ENCODE data around the gene TLL1. TPM values are rescaled to one million over a fixed set of nuclear protein-coding genes. Genes with fewer than 3 reads are reported as not detected.

TLL1 gene
- total RNA-seq, 1 experiment from 2014 or later, result 0.37 TPM

DNA sequence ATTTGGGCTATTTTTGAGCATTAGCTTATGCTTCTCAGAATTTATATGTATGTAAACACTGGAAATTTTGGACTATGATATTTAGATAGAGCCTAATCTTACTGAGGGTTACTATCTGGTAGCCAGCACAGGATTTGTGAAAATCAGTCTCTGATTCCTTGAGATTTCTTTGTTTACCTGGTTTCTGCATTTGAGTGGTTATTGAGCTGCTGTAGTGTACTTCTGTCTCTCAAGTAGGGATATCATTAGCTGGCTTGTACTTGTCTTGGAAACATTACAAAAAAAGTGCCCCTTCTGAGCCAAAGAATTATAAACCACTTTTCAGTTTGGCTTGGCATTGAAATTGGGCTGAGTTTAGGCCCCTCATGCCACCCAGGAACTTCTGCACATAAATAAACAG lies 49.7 kb downstream of the TLL1 start:
- Histone ChIP-seq H2AFZ (ENCODE audit: low read depth, low read length, poor library complexity, severe bottlenecking) (no peak overlapping the region), H3K4me2 (ENCODE audit: low read length) (no peak overlapping the region), H3K4me3 (replicated peaks in 1 of 2; ENCODE audit: low read depth in 1 of 2, low read length in 2 of 2) (no peak overlapping the region), H3K9ac (ENCODE audit: low read length) (no peak overlapping the region), H3K79me2 (ENCODE audit: insufficient read depth, low read length) (no peaks in the 10 kb centered on the region), H3K27me3 (ENCODE audit: insufficient read depth, low read length) (no peaks in the 10 kb centered on the region), H3K9me3 (ENCODE audit: control insufficient read depth in 1 of 2, insufficient read depth in 1 of 2, low read depth in 1 of 2, low read length in 2 of 2) (no peaks in the 10 kb centered on the region), H3K36me3 (ENCODE audit: control insufficient read depth in 1 of 2, insufficient read depth in 2 of 2, low read length in 2 of 2) (no peaks in the 10 kb centered on the region), H3K9me2 (ENCODE audit: insufficient read depth) (no peaks in the 10 kb centered on the region), H4K20me1 (ENCODE audit: insufficient read depth) (no peaks in the 10 kb centered on the region), H3K4me1 (ENCODE audit: control insufficient read depth in 1 of 2, insufficient read depth in 2 of 2, low read length in 2 of 2) (no peaks in the 10 kb centered on the region), H3K27ac (ENCODE audit: low read depth, low read length) (no peak overlapping the region)
- TF ChIP-seq CBX3 (IDR thresholded peaks at IDR 0.05; ENCODE audit: low read depth) (no peak), ZFX (IDR thresholded peaks at IDR 0.05) (no peak), SP1 (IDR thresholded peaks at IDR 0.05; ENCODE audit: low read depth) (no peak), ATF3 (IDR thresholded peaks at IDR 0.05) (no peak), CTCF (IDR thresholded peaks at IDR 0.05 in 2 of 3, conservative IDR thresholded peaks at IDR 0.05 in 1 of 3; ENCODE audit: borderline replicate concordance in 1 of 3, insufficient read depth in 1 of 3, low read depth in 2 of 3, low read length in 2 of 3) (no peak), FOSL1 (IDR thresholded peaks at IDR 0.05; ENCODE audit: low read depth) (no peak), YY1 (IDR thresholded peaks at IDR 0.05; ENCODE audit: extremely low read depth, insufficient replicate concordance, low read depth, low read length) (no peak), RAD21 (IDR thresholded peaks at IDR 0.05; ENCODE audit: low read depth) (no peak), EZH2phosphoT487 (IDR thresholded peaks at IDR 0.05; ENCODE audit: borderline replicate concordance) (no peak), JUND (IDR thresholded peaks at IDR 0.05) (no peak), POLR2A (IDR thresholded peaks at IDR 0.05; ENCODE audit: borderline replicate concordance, extremely low read depth, insufficient read depth, insufficient read length) (no peak), CEBPB (IDR thresholded peaks at IDR 0.05; ENCODE audit: low read depth) (no peak), SIN3A (IDR thresholded peaks at IDR 0.05; ENCODE audit: low read depth) (no peak), EGR1 (IDR thresholded peaks at IDR 0.05; ENCODE audit: low read depth) (no peak), ELF1 (IDR thresholded peaks at IDR 0.05; ENCODE audit: borderline replicate concordance, low read depth) (no peak), TCF7L2 (IDR thresholded peaks at IDR 0.05; ENCODE audit: borderline replicate concordance, extremely low read depth, insufficient read depth, insufficient read length) (no peak)
- TF ChIP-seq, protein P1, sequence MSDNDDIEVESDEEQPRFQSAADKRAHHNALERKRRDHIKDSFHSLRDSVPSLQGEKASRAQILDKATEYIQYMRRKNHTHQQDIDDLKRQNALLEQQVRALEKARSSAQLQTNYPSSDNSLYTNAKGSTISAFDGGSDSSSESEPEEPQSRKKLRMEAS (IDR thresholded peaks at IDR 0.05), result no peak
- DNase-seq (ENCODE audit: low read depth, low spot score) (no peak), ATAC-seq (no peak)
- intact Hi-C loops (cut with micrococcal nuclease), result no loop called here
- BruUV-seq (replicated peaks), result no TSS peak
- POLR2A ChIA-PET, result no interaction called here
- RAD21 ChIA-PET (ENCODE audit: low non-redundant PET in 1 of 2, low total read pairs in 2 of 2, uncharacterized antibody in 2 of 2, unreplicated experiment in 2 of 2), result no interaction called here
- CTCF ChIA-PET, result no interaction called here

All from HCT116 (cell line).